ENCODE data around the gene EID2.

- TF ChIP-seq CTCF (conservative IDR thresholded peaks at IDR 0.05; ENCODE audit: low read depth, low read length): no peak
- no peak for TF ChIP-seq EZH2 (IDR thresholded peaks at IDR 0.05; ENCODE audit: borderline replicate concordance, low read depth, low read length, poor library complexity, severe bottlenecking)
These were observed 14.8 kb upstream of the EID2 start for GRCh38 chr19:39554701-39555311.

All from A673 (cell line).